Measurements from ENCODE around the gene COL7A1. TPM values are rescaled to one million over a fixed set of nuclear protein-coding genes. Genes with fewer than 3 reads are reported as not detected.

Gene COL7A1
- polyA plus RNA-seq, 1 of the 3 experiments (the other 2 are of a cell fraction) = 10.8 TPM

GRCh38 chr3:48599077-48599501, 4.0 kb upstream of the COL7A1 start:
- H4K20me1 ChIP-seq (ENCODE audit: insufficient read depth) = no peaks in the 10 kb centered on the region
- DNase-seq = no peak
- peak overlapping the region in 1 of 2 experiments; percentile 96 for H3K27ac ChIP-seq (ENCODE audit: low read depth in 2 of 2, low read length in 1 of 2)
- POLR2A ChIA-PET = interaction anchor here (0.9 kb wide), 1 partner anchor 10 kb away, joined by 3 read pairs; no protein-coding TSS in a partner anchor
- H3K9me2 ChIP-seq = no peaks in the 10 kb centered on the region
- H2AFZ ChIP-seq (ENCODE audit: low read depth) = no peak overlapping the region
- peak overlapping the region in 1 of 2 experiments; percentile 9; a peak in 1 of 4 replicates for H3K4me3 ChIP-seq (ENCODE audit: low read depth in 2 of 2, low read length in 1 of 2)
- H3K79me2 ChIP-seq (ENCODE audit: insufficient read depth) = peaks cover 5% of the 10 kb centered on the region; the same call in 1 of the 2 replicates
- H3K4me2 ChIP-seq = peak overlapping the region; percentile 76
- peaks cover 45% of the 10 kb centered on the region for H3F3A ChIP-seq (replicated peaks; ENCODE audit: insufficient read depth)
- H3K36me3 ChIP-seq (replicated peaks in 1 of 2; ENCODE audit: control insufficient read depth in 1 of 2, insufficient read depth in 2 of 2, low read length in 1 of 2) = peaks cover 16 to 42% of the 10 kb centered on the region in 2 experiments
- WGBS (ENCODE audit: low lambda C conversion rate) = 88% methylated on average over 11 of the region's 11 CpGs
- CTCF ChIA-PET = interaction anchor here (1.2 to 1.6 kb wide), 2 partner anchors 10 to 37 kb away, joined by 4 read pairs; partner anchors contain the start of genes SLC26A6 and UQCRC1
- no peaks in the 10 kb centered on the region for H3K27me3 ChIP-seq (ENCODE audit: insufficient read depth)
- no peak for TF ChIP-seq SMC3 (IDR thresholded peaks at IDR 0.05; ENCODE audit: low read depth, low read length)
- no peak for TF ChIP-seq USF2 (IDR thresholded peaks at IDR 0.05; ENCODE audit: borderline replicate concordance, low read depth, low read length)
- TF ChIP-seq ELF1 (IDR thresholded peaks at IDR 0.05) = no peak
- TF ChIP-seq MXI1 (IDR thresholded peaks at IDR 0.05; ENCODE audit: low read depth, low read length) = no peak
- TF ChIP-seq EZH2phosphoT487 (IDR thresholded peaks at IDR 0.05; ENCODE audit: borderline replicate concordance, low read depth) = no peak
- no peak for TF ChIP-seq IRF3 (IDR thresholded peaks at IDR 0.05; ENCODE audit: low read depth, low read length)
- TF ChIP-seq NRF1 (IDR thresholded peaks at IDR 0.05; ENCODE audit: low read depth, low read length) = no peak
- no peak for TF ChIP-seq TCF12 (IDR thresholded peaks at IDR 0.05)
- TF ChIP-seq CHD2 (IDR thresholded peaks at IDR 0.05; ENCODE audit: low read length, partially characterized antibody) = no peak
- TF ChIP-seq FOSL2 (IDR thresholded peaks at IDR 0.05; ENCODE audit: borderline replicate concordance, low read depth) = no peak
- no peak for TF ChIP-seq NFIC (IDR thresholded peaks at IDR 0.05; ENCODE audit: borderline replicate concordance)
- no peak for TF ChIP-seq TEAD4 (IDR thresholded peaks at IDR 0.05; ENCODE audit: borderline replicate concordance, insufficient read depth)
- TF ChIP-seq PBX3 (IDR thresholded peaks at IDR 0.05) = no peak
- H3K9ac ChIP-seq = peak overlapping the region; percentile 52
- H3K9me3 ChIP-seq = no peaks in the 10 kb centered on the region
- H3K4me1 ChIP-seq (ENCODE audit: control insufficient read depth in 1 of 2, insufficient read depth in 2 of 2, low read depth in 1 of 2, low read length in 1 of 2) = peaks cover 30 to 37% of the 10 kb centered on the region in 2 experiments; a peak in 3 of 4 replicates

All from SK-N-SH (cell line).